Stimulated activated CD8-positive, alpha-beta memory T cell treated with anti-CD3 and anti-CD28 coated beads, Interleukin-4, amount 100 ng/mL, for 1 hour (primary cell): ENCODE data around the gene HPRT1.

ENCODE experiments used
- DNase-seq, 2 donors: peaks; one replicate each; pipeline ENCODE4 v3.0.0-alpha.2; 2020; ENCODE audit warnings: low read depth in 2 of 2, low spot score in 1 of 2

Gene HPRT1

GRCh38 chrX:134541906-134542305, 81.9 kb downstream of the HPRT1 start:
- no peak for DNase-seq

- no peak for DNase-seq
Measured at GRCh38 chrX:134542485-134542884, 82.5 kb downstream of the HPRT1 start.

- DNase-seq = no peak
Measured at GRCh38 chrX:134543288-134543687, 83.3 kb downstream of the HPRT1 start.

GRCh38 chrX:134544135-134544512, 84.2 kb downstream of the HPRT1 start:
- no peak for DNase-seq

- no peak for DNase-seq
Measured at GRCh38 chrX:134544513-134545151, 84.7 kb downstream of the HPRT1 start.

- DNase-seq = no peak
Measured at GRCh38 chrX:134545510-134545909, 85.5 kb downstream of the HPRT1 start.

- no peak for DNase-seq
Measured at GRCh38 chrX:134546187-134546586, 86.2 kb downstream of the HPRT1 start.

- no peak for DNase-seq
Measured at GRCh38 chrX:134547047-134547679, 87.2 kb downstream of the HPRT1 start.

GRCh38 chrX:134548257-134549201, 88.6 kb downstream of the HPRT1 start:
- DNase-seq = no peak
